ENCODE results near the gene ORAI3. TPM values are rescaled to one million over a fixed set of nuclear protein-coding genes. Genes with fewer than 3 reads are reported as not detected.

ORAI3 gene
- total RNA-seq, 6 donors from 2014 or later = 22.2 to 33.9 (median 28.4) TPM

- Histone ChIP-seq H3K36me3 (peaks cover 16 to 100% (median 87%) of the 10 kb centered on the region in 4 donors), H3K4me3 (no peak overlapping the region), H3K9me3 (no peaks in the 10 kb centered on the region), H3K27me3 (no peaks in the 10 kb centered on the region), H3K27ac (no peak overlapping the region), H3K4me1 (no peaks in the 10 kb centered on the region)
- DNase-seq = peak in 1 of 2 donors; percentile 81
- TF ChIP-seq CTCF (IDR thresholded peaks at IDR 0.05) = no peak
- no peak for TF ChIP-seq POLR2A (IDR thresholded peaks at IDR 0.05)
- TF ChIP-seq POLR2AphosphoS5 (IDR thresholded peaks at IDR 0.05) = no peak
- ATAC-seq (ENCODE audit: low FRiP score in 2 of 2) = no peak
- WGBS, 2 donors = 93 to 96% methylated on average over 10 to 58 of the region's 62 CpGs
Measured at GRCh38 chr16:30979170-30980022, 30.5 kb downstream of the ORAI3 start.

- Histone ChIP-seq H3K4me1 (peaks cover under 1 to 4% (median 2%) of the 10 kb centered on the region in 4 donors), H3K27me3 (no peaks in the 10 kb centered on the region), H3K4me3 (no peak overlapping the region), H3K36me3 (peaks cover 16 to 98% (median 82%) of the 10 kb centered on the region in 4 donors), H3K27ac (no peak overlapping the region), H3K9me3 (no peaks in the 10 kb centered on the region)
- TF ChIP-seq EP300 (IDR thresholded peaks at IDR 0.05) (no peak), POLR2A (IDR thresholded peaks at IDR 0.05) (no peak), CTCF (IDR thresholded peaks at IDR 0.05) (no peak), POLR2AphosphoS5 (IDR thresholded peaks at IDR 0.05) (no peak)
- ATAC-seq (ENCODE audit: low FRiP score in 2 of 2) (no peak), DNase-seq (no peak)
- 88 to 90% methylated on average over 8 to 15 of the region's 15 CpGs for WGBS, 2 donors
Measured at GRCh38 chr16:30980023-30980371, 31.1 kb downstream of the ORAI3 start.

GRCh38 chr16:30980434-30980833 lies 31.6 kb downstream of the ORAI3 start:
- ATAC-seq (ENCODE audit: low FRiP score in 2 of 2) (no peak), DNase-seq (peak in 1 of 2 donors; percentile 83)
- H3K27ac ChIP-seq = no peak overlapping the region
- no peaks in the 10 kb centered on the region for H3K9me3 ChIP-seq
- WGBS, 2 donors = 87 to 94% methylated on average over 5 to 21 of the region's 29 CpGs
- no peaks in the 10 kb centered on the region for H3K27me3 ChIP-seq
- peaks cover 16 to 93% (median 78%) of the 10 kb centered on the region in 4 donors for H3K36me3 ChIP-seq
- H3K4me1 ChIP-seq = peaks cover 5 to 8% (median 6%) of the 10 kb centered on the region in 4 donors
- H3K4me3 ChIP-seq = no peak overlapping the region
- TF ChIP-seq POLR2AphosphoS5 (IDR thresholded peaks at IDR 0.05) = no peak
- no peak for TF ChIP-seq POLR2A (IDR thresholded peaks at IDR 0.05)
- TF ChIP-seq EP300 (IDR thresholded peaks at IDR 0.05) = no peak
- TF ChIP-seq CTCF (IDR thresholded peaks at IDR 0.05) = no peak

- no peaks in the 10 kb centered on the region for H3K9me3 ChIP-seq
Measured at GRCh38 chr16:30980959-30981358, 32.1 kb downstream of the ORAI3 start.

More at GRCh38 chr16:30980959-30981358, 32.1 kb downstream of the ORAI3 start:
- H3K36me3 ChIP-seq = peaks cover 16 to 88% (median 73%) of the 10 kb centered on the region in 4 donors
- ATAC-seq (ENCODE audit: low FRiP score in 2 of 2) (no peak), DNase-seq (no peak)
- H3K27ac ChIP-seq = no peak overlapping the region
- no peaks in the 10 kb centered on the region for H3K27me3 ChIP-seq
- no peak overlapping the region for H3K4me3 ChIP-seq
- WGBS, 2 donors = 90 to 100% methylated on average over 4 to 14 of the region's 14 CpGs
- H3K4me1 ChIP-seq = peaks cover 8 to 11% (median 9%) of the 10 kb centered on the region in 4 donors
- TF ChIP-seq CTCF (IDR thresholded peaks at IDR 0.05) (no peak), POLR2AphosphoS5 (IDR thresholded peaks at IDR 0.05) (no peak), EP300 (IDR thresholded peaks at IDR 0.05) (no peak), POLR2A (IDR thresholded peaks at IDR 0.05) (no peak)

Data from upper lobe of left lung (tissue), 6 donors.